Measurements from ENCODE around the gene TRAM2.

The TRAM2 gene

DNA sequence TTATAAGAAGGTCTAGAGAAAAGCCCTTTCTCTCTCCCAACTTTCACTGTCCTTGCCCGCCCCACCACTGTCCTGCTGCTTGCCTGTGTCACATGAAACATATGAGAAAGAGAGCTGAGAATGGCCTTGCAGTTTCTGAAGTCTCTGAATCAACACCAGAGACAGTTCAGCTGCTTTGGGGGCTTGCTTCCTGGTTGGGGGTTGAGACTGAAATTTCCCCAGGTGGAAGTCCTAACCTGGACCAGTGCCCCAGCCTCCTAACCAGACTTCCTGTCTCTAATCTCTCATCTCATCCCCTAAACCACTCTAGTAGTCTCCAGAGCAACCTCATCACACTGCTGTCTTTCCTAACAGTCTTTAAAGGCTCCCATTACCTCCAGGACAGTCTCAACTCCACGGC, 10.7 kb downstream of the TRAM2 start:
- no peak for DNase-seq

DNA sequence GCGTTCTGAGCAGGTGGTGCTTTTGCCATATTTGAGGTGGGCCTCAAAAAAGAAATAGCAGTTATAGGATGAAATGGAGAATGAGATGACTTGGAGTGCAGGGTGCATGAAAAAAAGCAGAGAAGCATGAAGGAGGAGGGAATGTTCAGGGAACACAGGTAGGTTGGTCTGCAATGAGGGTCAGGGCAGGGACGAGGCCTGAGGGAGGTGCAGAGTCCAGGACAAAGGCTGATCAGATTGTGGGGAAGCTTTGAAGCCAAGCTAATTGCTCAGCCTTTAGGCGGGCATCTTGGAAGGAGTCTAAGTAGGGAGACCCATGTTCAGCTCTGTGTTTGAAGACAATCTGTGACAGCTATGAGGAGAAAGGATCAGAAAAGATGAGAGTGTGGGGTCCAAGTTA, 12.0 kb downstream of the TRAM2 start:
- DNase-seq = no peak

DNA sequence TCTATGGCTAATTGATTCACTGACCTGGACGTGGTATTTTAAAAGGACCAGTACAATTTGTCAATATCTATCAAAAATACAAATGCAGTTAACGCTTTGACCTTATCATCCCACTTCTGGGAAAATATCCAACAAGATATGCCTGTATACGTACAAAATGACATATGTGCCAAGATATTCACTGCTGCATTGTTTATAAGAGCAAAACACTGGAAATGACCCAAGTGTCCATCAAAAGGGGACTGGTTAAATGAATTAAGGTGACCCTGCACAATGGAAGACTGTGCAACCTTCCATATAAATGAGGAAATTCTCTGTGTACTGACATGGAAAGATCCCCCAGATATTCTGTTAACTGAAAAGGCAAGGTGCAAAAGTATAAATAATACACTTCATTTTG, 13.9 kb downstream of the TRAM2 start:
- DNase-seq = no peak

DNA sequence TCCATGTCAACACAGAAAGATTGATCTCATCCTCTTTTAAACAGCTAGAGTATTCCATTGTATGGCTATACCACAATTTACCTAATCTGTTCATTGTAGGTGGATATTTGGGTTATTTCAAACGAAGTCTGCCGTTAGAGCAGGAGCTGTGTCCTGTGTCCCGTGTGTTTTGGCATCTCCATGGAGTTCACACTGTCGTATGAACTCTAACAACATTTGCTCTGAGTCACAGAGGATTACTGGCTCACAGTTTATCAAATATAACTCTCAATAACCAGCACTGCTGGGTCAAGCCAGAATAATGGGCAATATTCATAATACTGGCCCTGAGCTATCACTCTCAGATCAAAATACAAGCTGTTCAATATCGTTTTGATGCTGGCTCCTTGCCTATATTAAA, 16.4 kb downstream of the TRAM2 start:
- DNase-seq = no peak

DNA sequence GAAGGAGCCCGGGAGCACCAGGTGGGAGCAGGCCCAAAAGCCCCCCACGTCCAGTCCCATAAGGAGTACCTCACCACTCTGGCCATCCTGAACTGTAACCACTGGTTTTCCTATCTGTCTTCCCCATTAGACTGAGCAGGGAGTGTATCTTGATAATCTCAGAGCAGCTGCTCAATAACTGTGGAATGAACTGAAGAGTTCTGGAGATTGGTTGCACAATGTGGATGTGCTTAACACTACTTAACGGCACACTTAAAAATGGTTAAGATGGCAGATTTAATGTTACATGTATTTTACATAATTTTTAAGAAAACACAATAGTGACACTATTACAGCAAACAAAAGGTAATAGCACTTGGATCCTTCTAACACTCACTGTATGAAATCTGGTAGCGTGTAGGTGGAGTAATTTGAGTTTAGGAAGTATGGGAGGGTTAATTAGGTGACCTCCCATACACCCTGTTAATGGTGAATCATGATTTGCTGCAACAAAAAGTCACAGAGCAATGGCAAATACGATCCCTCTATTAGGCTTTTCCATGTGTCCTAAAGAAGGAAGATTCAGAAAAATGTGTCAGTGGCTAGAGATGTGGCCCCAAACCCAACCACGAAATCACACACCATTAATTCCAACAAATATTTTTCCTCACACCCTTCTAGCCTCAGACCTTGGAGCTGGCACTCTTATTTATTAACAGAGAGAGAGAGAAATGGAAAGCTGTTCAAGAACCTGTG, 18.4 kb downstream of the TRAM2 start:
- no peak for DNase-seq

DNA sequence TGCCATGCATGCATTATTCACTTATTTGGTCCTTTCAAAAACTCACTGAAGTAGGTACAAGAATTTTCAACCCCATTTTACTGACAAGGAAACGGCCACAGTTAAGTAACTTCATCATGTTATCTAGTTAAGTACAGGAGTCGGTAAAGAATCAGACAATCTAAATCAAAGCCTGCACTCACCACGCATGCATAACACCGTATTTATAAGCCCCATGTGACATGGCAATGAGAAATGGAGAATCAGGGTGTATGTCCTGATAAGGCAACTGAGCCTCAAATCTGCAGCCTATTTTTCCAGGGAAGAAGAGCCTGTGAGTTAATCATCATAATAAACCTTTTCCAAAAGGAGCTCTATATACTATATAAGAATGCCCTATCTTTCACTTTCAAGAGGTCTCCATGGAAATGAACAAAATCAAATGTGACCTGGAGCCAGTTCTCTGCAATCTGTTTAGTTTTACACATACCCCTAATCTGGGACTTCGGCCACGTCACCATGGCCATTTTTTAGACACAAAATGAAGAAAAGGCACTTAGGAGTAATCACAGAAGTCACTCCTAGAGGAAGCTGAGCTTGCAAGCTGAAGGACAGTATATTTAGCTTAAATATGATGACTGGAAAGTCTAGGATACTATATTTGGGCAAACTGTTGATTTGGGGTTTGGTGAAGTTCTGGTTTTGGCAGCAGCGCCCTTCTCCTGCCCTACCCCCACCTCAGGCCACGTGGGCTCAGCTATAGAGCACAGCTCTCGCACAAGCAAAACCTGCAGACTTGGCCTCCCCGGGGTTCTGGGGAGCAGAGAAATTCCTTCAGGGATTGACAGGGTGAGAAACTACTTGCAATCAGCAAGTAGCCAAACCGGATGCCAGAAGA, 19.2 kb downstream of the TRAM2 start:
- DNase-seq = no peak

DNA sequence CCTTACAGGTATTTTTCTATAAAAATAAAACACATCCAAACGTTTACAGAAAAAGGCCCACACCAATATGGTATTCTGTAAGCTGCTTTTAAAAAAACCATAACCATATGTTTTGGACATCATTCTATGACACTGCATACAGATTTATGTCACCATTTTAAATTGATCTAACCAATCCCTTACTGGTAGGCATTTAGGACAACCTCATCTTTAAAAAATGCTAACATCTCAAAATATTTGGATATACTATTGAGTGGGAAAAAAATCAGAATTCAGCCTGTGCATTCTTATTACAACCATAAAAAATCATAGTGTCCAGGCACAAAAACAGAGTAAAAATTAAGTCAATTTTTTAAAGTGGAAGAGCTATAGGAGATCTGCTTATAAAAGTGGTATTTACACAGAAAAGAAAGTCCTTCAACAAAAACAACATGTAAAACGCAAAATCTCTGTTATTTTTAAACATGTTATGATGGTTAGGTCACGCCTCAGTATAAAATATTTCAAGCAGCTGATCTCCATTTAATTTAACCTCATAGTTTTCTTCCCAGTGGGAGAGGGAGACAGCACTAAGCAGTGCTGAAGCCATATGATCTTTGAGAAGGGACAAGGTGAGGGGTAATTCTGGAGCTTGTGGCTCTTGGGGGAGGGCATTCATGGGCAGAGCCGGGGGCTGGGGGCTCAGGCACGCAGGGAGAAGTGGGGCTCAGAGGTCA, 21.2 kb downstream of the TRAM2 start:
- DNase-seq = no peak

DNA sequence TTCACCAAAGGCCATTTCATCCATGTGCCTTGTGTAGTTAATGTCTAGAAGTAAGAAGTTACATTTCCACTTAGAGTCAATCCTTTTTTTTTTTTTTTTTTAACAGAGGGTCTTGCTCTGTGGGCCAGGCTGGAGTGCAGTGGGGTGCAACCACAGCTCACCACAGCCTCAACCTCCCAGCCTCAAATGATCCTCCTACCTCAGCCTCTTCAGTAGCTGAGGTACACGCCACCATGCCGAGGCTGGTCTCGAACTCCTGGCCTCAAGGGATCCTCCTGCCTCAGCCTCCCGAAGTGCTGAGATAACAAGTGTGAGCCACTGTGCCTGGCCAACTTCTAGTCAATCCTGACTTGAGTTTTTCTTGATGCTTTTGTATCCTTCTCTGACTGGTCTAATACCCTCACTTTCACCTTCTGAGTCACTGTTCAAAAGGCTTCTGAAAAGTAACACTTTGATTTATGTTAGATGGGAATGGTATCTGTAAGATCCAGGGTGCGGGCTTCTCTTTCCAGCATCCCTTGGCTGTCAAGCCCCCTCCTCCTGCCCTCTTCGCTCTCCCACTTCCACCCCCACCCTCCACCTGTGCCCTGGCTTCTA, 22.1 kb downstream of the TRAM2 start:
- DNase-seq = no peak

DNA sequence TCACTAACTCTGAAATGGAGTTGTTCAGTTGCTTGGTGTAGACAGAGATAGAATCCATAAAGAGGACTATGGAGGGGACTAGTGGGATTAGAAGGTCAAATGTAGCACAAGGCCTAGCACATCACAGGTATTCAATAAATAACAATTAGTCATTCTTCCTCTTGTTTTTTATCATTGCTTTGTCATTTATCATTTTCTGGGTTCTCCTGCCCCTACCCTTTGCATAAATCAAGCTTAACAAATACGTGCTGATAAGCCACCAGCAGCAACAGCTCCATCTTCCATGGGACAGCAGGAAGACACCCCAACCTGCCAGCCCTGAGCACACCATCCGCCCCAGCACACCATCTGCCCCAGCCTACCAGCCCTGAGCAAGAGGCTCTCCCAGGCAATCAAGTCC, 23.1 kb downstream of the TRAM2 start:
- no peak for DNase-seq

DNA sequence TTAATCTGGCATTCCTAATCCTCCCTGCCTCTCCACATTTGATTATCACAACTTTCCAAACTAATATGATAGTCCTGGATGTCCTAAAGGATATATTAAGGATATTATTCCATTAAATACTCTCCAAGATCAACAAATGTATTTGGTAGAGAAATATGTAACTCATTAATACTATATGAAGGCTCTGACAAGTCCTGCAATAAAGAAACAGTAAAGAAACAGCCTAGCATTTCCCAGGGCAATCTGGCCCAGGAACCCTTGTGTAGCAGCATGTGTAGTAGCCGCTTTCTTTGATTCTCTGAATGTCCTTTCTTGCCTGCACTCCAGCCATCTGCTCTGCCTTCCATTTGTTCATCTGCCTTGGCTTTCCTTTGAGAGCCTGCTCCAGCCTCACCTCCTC, 23.7 kb downstream of the TRAM2 start:
- no peak for DNase-seq

DNA sequence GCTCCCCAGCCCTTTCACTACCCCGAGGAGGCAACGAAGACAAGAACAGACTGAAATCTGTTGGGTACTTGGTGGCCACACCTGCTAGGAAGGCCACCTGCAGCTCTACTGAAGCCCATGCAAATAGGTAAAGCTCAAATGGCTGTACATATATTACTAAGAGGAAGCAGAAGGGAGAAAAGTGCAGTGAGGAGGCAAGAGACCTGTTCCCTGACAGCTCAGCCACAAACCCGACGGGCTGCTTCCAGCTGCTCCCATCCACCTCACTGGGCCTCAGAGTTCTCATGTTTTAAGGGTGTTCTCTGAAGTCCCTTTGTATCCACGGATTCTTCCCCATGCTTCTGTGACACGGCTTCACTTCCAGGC, 24.6 kb downstream of the TRAM2 start:
- no peak for DNase-seq

DNA sequence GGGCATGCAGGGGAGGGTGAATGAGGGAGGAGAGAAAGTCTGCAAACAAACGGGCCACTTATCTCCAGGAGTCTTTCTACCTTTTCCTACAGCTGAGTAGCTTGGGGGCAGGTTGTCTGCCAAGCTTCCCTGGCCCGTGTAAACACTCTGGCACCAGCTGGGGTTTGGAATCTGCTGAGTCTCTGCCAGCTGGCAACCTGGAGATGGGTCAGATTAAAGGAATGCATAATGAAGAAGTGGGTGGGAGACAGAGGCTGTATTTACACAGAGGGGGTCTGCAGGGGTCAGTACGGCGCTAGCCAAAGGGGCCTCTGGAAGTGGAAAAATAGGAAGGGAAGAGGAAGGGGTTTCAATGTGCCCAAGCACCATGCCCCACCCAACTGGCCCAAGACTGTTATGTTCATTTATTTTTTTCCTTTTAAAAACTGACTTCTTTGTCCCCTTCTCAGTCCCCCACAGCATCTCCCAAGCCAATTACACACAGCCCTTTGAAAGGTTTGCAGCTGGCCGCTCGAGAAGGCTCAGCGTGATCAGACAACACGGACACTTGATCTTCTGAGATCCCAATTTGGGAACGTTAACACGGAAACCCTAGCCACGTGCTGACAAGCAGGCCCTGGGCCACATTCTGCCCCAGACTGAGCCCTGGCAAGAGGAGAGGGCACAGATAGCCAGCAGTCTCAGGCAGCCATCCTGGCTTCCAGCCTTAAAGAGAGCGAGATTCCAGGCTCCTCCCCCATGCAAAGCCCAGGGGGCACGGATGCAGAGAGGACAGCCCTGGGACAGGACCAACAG, 25.2 kb downstream of the TRAM2 start:
- no peak for DNase-seq

DNA sequence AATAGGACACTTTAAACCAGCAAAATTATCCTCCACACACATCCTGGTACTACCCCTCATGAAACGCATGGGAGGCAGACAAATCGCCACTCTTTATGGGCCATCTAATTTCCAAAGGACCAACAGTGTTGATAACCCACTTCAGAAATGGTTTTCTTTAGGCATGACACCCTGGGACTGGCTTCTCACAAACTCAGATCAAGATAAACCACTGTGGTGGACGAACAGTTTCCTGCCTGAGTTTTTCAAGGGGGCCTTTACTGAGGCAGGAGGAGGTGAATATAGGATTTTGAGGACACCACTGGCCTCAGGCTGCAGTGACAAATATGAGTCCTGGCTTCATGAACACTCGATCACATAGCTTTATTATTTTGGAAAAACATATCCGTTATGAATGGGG, 26.0 kb downstream of the TRAM2 start:
- DNase-seq = no peak

DNA sequence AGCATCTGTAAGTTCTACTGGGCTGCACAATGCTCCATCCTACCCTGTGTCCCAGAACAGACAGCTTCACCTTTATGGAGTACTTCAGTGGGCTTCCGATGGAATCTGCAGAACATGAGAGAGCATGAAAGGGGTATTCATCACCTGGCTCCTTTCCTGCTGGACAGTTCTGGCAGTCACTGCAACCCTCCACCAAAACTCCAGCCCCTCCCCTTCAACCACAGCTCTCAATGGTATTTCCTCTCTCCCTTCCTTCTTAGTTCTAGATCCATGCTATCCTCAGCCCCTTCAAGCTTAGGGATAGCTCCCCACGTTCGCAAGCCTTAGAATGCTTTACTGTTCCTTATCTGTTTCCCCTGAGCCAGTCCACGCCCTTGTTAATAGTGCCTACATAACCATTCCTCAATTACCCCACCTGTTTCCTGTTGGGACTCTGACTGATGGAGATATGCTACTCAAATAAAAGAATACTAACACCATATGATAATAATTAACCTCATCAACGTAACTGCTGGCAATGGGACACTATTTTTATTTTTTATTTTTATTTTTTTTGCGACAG, 26.8 kb downstream of the TRAM2 start:
- DNase-seq = no peak

DNA sequence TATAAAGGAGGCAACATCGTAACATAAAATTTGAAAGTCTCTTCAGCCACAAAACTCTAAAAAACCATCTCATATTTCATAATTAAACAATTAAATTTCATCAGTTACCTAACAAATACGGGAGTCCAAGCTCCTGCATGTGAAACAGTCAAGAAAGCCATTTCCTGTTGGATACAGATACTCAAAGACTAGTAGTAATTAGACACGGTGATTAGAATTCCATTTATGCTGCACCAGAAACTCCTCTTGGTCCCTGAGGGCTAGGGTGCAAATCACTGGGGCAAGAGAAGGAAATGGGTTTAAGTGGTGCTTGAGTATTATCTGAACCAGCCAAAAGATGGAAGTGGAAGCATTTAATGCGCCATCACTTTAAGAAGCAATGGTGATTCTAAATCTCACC, 27.4 kb downstream of the TRAM2 start:
- no peak for DNase-seq

DNA sequence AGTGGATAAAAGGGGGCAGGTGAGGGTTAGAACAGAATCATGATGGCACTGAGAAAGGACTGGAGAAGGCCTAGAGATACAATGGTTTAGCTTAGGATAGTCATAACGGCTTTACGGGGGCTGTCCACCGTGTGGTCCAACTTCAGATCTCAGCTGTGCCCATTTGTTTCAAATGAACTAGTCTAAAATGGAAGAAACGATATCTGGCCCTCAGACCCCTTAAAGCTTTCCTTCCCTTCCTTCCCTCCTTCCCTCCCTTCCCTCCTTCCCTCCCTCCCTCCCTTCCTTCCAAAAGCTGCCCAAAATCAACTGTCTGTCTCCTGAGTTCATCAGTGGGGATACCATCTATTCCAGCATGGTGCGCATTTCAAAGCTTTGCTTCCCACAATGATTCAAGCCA, 27.9 kb downstream of the TRAM2 start:
- DNase-seq = no peak

DNA sequence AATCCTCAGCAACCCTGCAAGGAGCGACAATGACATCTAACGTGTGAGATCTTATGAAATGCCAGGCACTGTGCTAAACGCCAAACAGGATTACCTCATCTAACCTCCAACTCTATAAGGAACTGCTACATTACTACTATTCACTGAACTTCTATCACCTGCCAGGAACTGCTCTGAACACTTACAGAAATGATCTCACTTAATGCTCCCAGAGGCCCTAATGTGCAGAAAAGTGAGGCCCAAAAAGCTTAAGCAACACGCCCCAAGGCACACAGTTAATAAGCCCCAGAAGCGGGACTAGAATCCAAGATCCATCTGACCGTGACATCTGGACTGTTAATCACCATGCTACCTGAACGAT, 28.5 kb downstream of the TRAM2 start:
- no peak for DNase-seq

DNA sequence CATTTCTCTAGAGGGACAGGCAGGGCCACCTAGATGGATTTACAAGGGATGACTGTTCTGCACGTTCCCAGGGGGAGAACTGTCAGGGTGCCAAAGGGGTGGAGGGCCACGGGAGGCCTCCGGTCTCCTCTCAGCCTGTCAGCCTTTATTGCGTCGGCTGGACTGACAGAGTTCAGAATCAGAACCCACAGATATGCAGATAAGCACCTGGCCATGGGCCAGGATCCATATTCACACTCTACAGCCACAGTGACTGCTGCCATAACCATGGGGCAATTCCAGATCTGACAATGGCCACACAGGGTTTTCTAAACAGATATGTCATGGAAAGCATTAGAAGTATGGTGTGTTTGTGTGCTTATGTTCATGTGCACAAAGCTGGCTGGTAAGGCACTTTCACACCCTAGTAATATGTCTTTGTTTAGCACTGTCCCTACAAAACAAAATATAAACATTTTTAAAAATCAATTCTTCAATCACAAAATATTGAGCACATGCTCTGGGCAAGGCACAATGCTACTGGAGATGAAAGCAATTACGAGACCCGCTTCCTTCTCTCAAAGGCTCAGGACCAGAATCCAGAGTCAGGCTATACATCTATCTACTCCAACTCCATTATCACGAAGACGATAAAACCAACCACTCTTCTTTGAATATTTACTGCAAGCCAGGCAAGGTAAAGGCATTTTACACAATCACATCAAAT, 29.1 kb downstream of the TRAM2 start:
- peak; percentile 16 for DNase-seq

DNA sequence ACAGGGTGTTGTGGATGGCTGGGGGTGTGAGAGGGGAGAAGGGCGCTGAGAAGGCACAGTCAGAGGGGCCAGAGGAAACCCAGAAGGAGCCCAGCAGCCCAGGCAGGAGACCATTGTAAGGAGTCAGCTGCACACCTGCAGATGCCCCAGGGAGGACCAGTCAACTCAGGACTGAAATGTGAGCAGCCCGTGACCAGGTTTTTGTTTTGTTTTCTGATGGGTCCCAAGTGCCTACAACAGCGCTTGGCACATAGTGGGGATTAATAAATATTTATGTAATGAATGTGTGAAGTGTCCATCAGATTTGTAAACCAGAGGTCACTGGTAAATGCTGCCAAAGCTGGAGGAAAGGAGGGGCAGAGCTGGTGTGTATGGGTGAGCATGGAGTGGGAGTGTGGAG, 30.2 kb downstream of the TRAM2 start:
- no peak for DNase-seq

DNA sequence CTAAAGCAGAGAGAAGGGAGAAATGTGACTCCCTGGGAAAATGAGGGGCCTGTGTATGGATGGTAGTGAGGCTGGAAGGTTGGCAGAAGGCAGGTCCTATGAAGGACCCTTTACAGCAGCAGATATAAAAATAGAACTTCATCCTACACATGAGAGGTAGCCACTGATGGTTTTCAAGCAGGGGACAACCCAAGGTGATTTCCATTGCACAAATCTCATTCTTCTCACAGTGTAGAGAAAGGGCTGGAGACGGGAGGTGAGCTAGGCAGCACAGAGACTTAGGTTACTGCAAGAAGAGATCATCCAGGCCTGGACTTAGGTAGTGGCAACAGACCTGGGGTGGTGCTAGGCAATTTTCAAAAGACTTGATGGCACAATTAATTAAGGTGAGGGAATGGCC, 30.7 kb downstream of the TRAM2 start:
- no peak for DNase-seq

DNA sequence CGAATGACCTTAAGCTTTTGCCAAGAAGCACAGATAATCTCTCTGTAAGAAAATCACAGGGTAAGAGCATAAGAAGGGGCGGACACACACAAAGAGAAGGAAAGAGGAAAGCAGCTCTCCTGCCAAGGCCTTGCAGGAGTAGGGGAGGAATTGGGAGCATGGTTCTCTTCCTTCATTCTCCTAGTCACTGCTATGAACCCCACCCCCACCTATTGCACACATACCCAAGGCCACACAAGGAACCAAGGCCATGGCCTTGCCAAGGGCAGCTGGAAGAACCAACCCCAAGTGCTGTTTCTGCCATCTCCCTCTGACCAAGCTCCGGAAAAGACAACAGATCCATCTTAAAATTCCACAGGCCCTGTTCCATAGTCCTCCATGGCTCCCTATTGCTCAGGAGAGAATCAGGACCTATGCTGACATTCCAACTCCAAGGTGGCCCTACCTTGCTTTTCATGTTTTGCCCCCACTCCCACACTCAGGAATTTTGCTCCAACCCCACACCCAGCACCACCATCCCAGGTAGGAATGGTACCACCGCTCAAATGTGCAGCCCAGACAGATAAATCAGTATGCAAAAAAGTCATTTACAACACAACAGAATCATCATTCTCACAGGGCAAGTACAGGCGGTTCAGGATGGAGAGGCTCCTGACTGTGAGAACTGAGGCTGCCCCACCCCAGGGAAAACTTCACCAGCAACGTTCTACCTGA, 31.3 kb downstream of the TRAM2 start:
- no peak for DNase-seq

Data from OCI-M1 (cell line).